ENCODE results near the gene CDK5.
"Not testable (repeated sequence)": the region's sequence is repeated elsewhere in the genome, so short reads cannot be mapped to it uniquely, and the experiment has no call there.

The CDK5 gene

DNA sequence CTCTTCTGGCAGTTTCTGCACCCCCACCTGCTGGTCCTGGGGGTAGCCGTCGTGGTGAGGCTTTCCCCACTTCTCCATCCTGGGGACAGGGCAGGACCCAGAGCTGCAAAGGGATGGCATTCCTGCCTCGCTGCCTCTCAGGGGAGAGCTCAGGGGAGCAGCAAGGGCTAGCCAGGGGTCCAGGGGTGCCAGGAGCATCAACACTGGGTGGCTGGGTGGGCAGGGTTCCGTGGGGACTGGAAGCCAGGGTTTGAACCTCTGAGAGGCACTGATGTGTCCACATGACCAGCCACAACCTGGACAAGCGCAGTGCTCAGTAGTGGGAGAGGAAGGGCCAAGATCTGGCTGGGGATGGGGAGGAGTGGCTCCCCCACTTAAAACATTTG is 23.8 kb downstream of the CDK5 start:
- DNase-seq (ENCODE audit: low spot score): no peak

DNA sequence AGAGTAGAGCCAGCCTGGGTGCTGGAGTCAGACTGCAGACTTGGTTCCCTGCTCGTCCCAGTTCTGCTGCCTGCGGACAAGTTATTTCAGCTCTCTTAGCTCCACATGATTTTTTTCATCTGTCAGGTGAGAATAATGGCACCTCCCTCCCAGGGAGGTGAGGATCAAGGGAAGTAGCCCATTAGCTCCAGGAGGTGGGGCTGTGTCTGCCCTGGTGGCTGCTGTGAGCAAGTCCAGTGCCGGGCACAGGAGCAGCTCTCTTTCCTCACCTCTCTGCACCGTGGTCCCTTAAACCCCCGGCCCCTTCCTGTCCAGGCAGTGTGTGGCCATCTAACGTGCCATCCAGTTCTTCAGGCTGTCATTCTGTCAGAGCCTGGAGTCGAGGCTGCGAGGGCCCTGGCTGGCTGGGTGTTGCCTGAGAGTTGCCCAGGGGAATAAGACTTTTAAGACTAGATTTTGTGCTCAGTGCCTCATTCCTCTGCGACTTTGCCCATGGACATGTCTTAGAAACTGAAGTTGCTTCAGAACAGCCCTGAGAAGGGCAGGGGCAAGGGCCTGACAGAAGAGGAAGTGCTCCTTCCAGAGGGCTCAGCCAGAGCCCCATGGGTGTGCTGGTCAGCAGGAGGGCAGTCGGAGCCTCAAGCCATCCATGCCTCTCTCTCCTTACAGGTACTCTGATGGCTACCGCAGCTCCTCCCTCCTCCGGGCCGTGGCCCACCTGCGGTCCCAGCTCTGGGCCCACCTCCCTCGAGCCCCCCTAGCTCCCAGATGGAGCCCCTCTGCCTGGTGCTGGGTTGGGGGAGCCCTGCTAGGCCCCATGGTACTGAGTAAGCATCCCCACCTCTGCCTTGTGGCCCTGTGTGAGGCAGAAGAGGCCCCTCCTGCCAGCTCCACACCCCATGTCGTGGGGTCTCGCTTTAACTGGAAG is 24.5 kb downstream of the CDK5 start:
- DNase-seq (ENCODE audit: low spot score): no peak

DNA sequence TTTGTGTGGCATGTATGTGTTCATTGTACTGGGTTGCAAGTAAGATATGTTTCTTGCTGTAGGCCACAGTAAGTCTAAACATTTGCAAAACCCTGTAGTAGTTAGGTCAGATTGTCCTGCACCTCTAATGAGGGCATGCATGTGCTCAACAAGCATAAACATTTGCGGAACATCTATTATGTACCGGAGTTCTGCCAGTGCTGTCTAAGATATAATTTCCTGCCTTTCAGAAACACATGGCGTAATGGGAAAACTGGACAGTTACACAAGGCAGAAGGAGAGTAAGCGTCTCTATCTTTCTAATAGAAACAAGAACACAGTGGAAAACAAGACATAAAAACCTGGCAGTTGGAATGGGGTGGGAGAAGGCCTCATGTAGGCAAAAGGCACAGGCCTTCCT is 26.7 kb downstream of the CDK5 start:
- no peak for DNase-seq (ENCODE audit: low spot score)

DNA sequence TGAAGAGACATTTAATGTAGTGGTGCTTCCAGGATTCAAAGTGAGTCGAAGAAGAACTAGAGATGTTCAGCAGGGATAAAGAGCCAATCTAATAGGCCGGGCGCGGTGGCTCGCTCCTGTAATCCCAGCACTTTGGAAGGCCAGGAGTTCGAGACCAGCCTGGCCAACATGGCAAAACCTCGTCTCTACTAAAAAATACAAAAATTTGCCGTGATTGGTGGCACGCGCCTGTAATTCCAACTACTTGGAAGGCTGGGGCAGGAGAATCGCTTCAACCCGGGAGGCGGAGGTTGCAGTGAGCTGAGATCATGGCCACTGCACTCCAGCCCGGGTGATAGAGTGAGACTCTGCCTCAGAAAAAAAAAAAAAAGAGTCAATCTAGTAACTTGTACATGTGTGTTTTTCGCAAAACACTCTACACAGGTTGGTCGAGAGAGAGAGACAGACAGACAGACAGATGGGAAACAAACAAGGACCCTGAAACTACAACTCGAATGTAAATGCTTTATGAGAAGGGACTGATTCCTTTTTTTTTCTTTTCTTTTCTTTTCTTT is 28.7 kb downstream of the CDK5 start:
- DNase-seq (ENCODE audit: low spot score): no peak

DNA sequence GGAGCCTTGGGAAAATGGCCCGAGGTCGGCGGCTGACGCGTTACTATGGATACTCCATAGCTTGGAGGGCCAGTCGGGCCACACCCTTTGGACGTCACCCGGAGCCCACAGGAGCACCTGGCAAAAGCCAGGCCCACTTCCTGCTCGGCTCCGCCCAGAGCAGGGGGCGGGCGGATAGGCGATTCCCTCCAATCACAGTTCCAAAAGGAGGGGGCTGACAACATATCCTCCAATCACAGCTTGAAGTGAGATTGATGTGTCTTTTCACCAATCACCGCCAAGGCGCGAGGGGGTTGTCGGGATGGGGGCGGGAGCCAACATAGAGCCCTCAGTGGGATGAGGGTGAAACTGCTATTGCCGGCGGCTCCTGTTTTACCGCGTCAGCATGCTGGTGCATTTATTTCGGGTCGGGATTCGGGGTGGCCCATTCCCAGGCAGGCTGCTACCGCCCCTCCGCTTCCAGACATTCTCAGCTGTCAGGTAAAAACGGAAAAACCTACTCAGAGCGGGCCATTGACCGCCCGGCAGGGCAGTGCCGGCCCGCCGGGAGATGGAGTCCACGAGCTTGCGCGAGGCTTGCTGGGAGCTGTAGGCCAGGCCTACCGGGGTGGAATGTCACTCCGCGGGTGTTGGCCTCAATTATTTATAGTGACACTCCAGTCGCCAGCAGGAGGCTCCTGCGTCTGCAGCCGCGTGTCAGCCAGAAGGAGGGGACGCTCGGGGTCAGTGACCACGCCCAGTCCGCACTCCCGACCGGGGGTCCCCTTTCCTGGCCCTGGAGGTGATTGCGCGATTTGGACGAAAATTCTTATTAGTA is 29.4 kb downstream of the CDK5 start, which contains the start of gene ABCB8:
ABCB8 (plus strand) TSS at position 320 of the 817 bp plus-strand sequence; CDS start at position 386, 66 bp downstream.
- peak; percentile 100 for DNase-seq (ENCODE audit: low spot score)

DNA sequence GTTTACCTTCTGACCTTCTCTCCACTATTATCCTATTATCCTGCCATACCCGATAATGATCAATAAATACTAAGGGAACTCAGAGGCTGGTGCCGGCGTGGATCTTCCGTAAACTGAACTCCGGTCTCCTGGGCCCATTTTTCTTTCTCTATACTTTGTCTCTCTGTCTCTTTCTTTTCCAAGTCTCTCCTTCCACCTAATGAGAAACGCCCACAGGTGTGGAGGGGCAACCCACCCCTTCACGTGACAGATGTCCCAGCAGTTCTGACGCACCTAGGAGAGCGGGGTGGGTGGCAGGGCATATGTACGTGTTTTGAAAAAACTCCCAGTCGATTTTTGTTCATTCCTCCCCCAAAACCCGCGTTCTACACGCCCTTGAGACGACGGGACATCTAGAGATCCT is 30.0 kb downstream of the CDK5 start:
- DNase-seq (ENCODE audit: low spot score): not testable (repeated sequence)

DNA sequence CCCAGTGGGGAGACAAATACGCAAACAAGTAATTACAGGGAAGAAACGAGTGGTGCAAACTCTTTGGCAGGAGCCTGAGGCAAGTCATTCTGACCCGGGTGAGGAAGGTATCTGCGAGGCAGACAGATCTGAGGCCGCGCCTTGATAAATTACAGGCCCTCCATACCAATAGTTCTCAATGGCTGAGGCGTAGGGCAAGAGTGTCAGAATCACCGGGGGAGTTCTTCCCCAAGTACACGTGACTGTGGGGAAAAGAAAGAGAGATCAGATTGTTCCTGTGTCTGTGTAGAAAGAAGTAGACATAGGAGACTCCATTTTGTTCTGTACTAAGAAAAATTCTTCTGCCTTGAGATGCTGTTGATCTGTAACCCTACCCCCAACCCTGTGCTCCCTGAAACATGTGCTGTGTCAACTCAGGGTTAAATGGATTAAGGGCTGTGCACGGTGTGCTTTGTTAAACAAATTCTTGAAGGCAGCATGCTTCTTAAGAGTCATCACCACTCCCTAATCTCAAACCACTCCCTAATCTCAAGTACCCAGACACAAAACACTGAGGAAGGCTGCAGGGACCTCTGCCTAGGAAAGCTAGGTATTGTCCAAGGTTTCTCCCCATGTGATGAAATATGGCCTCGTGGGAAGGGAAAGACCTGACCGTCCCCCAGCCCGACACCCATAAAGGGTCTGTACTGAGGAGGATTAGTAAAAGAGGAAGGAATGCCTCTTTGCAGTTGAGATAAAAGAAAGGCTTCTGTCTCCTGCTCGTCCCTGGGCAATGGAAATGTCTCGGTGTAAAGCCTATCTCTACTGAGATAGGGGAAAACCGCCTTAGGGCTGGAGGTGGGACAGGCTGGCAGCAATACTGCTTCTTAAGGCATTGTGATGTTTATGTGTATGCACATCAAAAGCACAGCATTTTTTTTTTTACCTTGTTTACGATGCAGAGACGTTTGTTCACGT is 30.6 kb downstream of the CDK5 start:
- not testable (repeated sequence) for DNase-seq (ENCODE audit: low spot score)

DNA sequence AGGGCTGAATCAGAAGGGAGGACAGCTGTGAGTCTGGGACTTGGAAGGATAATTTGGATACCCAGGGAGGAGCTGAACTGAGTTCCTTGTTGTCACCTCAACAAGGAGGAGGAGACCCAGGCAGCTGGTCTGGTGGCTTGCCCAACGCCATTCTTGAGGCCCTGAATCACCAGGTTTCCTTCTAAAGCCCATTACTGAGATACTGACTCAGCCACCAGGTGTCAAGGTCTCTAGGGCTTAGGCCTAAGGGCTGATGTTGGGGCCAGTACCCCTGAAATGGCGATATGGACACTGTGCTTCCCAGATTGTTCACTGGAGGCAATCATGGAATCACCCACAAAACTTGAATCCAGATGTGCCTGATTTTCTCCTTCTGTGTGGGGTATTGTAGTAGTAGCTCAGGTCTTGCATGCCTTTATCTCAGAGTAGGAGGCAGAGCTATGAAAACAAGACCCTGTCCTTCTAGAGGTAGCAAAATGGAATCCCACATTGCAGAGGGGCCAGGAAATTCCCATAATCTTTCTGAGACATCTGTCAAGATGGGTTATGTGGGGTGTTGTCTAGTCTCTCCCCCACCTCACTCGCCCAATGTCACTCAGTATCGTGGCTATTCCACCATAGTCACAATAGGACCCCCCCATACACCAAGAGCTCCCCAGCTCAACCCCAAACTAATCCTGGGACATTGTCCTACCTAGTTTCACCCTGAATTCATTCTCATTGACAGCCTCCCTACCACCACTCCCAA is 31.6 kb downstream of the CDK5 start:
- no peak for DNase-seq (ENCODE audit: low spot score)

DNA sequence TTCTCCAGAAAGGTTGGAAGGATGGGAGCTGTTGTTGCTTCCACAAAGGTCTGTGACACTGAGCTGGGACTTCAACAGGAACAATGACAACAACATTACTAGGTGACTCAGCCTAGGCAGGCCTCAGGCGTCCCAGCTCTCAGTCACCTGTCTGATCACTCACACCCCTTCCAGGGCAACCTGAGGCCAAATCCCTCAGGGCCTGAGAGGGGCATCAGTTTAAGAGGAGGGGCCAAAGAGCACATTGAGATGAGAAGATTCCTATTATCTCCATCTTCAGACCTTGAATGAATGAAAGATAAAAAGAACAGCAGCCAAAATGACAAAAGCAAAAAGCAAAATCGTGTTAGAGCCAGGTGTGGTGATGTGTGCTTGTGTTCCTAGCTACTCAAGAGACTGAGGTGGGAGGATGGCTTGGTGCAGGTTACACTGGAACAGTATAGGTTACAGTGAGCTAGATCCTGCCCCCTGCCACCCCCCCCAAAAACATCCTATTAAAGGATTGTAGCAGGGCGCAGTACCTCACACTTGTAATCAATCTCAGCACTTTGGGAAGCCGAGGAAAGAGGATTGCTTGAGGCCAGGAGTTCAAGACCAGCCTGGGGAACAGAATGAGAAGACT is 33.2 kb downstream of the CDK5 start, which contains the start of gene ATG9B:
ATG9B (minus strand) TSS at position 60 of the 622 bp plus-strand sequence. CDS start 71 bp downstream, outside the sequence.
- DNase-seq (ENCODE audit: low spot score): no peak

DNA sequence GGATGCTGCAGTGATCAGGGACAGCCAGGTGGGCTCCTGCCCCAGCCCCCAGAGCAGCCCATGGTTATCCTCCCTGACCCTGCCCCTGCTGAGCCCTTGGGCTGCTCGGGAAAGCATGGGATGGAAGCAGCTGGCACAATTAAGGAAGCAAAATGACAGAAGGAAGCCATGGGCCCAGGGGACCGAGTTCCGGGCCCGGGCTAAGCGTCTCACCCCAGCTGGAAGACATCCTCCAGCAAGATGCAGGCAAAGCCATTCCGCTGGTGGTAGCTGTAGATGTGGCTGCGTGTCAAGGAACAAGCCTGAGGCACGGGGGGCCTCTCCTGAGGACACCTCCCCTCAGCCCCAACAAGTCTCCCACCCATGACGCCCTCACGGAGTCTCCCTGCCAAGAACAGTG is 34.5 kb downstream of the CDK5 start:
- no peak for DNase-seq (ENCODE audit: low spot score)

DNA sequence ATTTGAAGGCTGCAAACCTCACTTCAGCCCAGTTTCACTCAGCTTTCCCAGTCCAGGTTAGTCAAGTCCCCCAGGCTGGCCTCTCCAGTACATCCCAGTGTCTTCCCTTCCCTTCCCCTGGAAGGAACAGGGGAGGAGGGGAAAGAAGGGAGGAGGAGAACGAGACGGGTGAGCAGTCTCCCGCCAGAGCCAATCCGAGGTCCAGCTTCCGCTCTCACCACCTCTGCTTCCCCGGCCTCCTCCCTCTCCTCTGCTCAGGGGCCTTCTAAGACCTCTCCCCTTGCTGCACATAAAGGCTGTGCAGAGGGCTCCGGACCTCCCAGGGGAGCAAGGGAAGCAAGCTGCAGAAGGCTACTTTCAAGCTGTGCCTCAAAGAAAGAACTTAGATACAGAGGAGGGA is 37.5 kb downstream of the CDK5 start:
- DNase-seq (ENCODE audit: low spot score): no peak

DNA sequence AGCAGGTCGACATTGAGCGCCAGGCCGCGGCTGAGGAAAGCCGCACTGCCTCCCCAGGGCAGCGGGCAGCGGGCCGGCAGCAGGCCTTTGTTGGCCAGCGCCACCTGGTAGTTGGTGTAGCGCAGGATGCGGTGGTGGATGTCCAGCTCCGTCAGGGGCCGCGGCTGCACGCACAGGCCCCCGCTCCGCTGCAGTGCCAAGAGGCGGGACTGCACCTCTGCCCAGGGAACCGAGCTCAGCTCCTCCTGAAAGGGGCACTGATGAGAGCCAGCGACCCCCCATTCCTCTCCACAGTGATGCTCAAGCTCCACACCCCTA is 38.6 kb downstream of the CDK5 start:
- no peak for DNase-seq (ENCODE audit: low spot score)

DNA sequence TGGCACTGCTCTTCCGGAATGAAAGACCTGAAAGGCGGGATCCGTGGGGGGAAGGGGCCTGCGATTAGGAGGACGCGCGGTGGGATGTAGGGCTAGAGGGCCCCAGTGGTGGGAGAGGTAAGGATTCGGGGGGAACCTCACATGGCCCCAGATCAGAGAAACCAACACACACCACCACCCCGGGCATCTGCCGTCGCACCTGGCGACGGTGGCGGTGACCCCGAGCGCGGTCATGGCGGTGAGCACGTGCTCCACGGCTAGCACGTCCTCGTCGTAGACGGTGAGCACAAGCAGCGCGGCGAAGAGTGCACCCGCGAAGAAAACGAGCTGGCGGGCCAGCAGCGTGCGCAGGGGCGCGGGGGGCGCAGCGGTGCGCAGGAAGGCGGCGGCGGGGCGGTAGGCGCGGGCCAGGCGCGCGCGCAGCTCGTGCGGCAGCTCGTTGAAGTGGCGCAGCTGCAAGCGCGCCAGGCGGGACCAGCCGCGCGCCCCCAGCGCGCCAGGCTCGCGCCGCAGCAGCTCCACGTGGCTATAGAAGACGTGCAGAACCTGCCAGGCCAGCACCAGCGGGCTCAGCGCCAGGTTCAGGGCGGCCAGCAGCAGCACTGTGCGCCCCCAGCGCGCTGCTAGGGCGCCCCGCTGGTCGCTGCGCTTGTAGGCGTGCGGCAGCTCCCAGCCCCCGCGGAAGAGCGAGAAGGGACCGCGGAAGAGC is 39.1 kb downstream of the CDK5 start:
- DNase-seq (ENCODE audit: low spot score): no peak

DNA sequence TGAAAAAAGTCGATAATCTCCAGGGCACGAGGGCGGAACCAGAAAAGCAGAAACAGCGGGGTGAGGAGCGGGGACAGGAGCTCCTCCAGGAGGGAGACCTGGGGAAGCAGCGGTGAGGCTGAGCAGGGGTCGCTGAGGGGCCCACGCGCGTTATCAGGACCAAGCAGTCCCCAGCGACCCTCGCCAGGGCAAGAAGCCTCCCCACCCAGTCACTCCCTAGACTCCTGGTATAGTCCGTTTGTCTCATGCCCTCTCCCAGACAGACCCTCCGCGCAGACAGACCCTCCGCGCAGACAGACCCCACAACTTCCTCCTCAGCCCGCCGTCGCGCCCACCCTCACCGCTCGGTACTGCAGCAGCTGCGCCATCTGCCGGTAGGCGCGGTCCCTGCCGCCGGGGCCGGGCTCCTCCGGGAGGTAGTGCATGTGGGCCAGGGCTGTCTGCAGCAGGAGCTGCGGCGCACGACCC is 39.7 kb downstream of the CDK5 start:
- peak; percentile 84 for DNase-seq (ENCODE audit: low spot score)

DNA sequence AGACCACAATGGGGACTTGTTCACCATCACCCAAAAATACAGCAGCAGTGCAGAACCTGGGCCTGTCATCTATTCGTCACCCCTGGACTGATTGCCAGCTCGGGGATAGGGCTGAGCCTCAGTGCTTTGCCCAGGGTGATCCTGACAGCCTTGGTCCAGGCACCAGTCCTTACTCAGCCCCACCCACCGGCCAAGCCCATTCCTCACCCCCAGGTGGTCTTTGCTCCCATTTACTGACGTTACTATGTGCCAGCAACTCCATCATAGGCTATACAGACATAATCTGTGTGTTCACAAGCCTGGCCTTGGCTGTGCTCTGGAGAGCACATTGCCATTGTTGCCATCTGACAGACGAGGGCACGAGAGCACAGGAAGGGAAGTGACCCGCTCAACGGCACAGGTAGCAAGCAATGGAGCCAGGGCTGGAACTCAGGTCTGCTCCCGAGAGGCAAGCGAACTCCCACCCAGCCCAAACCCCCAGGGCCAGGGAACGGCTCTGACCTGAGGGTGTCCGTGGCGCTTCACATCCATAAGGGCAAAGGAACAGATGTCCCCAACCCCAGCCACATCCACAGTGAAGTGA is 40.2 kb downstream of the CDK5 start:
- no peak for DNase-seq (ENCODE audit: low spot score)

DNA sequence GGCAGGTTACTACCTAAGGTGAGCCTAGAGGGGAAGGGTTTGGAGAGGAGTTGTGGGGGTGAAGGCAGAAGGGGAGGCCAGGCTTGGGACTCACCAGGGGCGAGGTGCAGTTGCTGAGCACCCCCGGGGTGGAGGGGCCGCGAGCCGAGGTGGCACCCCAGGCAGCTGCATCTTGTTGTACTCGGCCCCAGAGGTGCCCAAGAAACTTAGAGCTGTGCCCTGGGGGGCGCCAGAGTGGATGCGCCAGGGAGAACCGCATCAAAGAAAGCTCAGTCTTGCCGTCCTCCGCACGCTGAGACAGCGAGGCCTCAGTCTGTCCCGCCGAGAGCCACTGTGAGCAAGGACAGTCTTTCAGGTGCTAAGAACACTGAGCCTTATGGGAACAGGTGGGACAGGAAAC is 40.8 kb downstream of the CDK5 start:
- DNase-seq (ENCODE audit: low spot score): no peak

DNA sequence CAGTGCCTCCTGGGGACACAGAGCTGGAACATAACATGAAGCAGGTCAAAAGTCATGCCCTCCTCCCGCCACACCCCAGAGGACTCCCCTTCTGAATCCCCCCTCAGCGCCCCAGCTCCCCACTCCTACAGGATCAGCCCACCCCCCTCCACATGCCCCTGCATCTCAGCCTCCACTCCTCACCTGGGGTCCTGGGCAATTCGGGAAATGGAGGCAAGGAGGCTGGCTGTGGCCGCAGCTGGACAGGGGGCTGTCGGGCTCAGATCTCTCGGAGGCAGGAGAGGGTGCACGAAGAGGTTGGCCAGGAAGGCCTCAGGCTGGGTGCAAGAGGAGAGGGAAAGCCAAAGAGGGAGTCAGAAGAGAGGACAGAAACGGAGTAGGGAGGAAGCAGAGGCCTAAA is 41.2 kb downstream of the CDK5 start:
- DNase-seq (ENCODE audit: low spot score): no peak

DNA sequence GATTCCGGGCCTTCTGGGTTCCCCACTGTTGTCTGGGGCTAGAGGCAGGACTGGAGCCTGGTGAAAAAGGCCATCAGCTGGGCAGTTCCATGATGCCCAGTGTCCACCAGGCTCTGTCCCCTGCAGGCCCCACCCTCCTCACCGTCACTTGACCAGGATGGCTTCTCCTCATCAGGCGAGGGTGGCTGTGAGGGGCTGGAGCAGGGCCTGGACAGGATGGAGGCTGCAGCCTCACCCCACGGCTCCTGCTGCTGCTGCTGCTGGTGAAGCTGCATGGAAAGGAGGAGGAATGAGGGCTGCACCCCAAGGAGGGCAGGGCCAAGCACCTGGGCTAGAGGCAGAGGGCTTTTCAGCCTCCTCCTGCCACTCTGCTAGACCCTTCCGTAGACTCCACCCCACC is 41.7 kb downstream of the CDK5 start:
- DNase-seq (ENCODE audit: low spot score): no peak

DNA sequence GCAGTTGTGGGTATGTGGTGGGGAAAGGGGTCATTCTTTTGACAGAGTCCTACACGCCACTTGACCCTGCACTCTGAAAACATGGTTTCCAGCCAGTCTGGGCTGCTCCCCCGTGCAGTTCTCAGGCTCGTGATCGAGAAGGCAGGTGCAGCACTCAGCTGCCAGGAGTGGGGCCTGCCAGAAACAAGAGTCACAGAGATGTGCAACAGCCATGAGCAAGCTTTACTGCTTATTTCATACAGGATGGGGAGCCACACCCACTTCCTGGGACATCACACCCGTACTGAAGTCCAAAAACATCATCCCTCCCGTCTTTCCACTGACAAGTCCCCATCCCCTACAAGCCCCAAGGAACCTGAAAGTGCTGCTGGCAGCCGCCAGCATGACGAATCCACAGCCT is 42.7 kb downstream of the CDK5 start:
- DNase-seq (ENCODE audit: low spot score): no peak
